ENCODE data around the gene PGS1. TPM values are rescaled to one million over a fixed set of nuclear protein-coding genes. Genes with fewer than 3 reads are reported as not detected.

Gene PGS1
- total and polyA plus RNA-seq, 10 of the 15 experiments (the other 5 are each of a cell fraction or from before 2014, with no cell fraction given) = 1.3 to 37.6 (median 27.4) TPM

DNA sequence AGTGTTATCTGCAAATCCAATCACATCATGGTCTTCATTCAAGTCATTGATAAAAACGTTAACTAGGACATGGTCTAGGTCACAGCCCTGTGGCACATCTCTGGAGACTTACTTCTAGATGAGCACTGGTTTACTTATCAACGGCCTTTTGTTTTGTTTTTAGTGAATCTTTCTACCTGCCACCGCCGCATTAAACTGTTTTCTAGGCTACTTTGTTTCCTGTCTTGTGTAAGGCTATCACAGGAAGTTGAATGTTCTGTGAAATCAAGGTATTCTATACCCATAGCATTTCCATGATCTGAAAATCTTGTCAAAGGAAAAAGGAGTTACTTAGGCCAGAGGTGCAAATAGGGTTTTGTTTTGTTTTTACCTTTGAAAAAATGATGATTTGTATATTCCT, 45.5 kb upstream of the PGS1 start:
- POLR2A ChIA-PET = no interaction called here
- H3K79me2 ChIP-seq (ENCODE audit: control insufficient read depth, insufficient read depth, low read length) = no peaks in the 10 kb centered on the region
- H3K4me3 ChIP-seq = no peak overlapping the region
- CTCF ChIA-PET = no interaction called here
- no peak overlapping the region for H3K4me2 ChIP-seq (ENCODE audit: control insufficient read depth, insufficient read depth)
- H3K27ac ChIP-seq (ENCODE audit: control insufficient read depth, insufficient read depth) = no peak overlapping the region
- FAIRE-seq (no peak), ATAC-seq (no peak), DNase-seq (ENCODE audit: low read depth, low spot score) (no peak)
- no peaks in the 10 kb centered on the region for H3K27me3 ChIP-seq (replicated peaks in 1 of 2; ENCODE audit: control insufficient read depth in 2 of 2, insufficient read depth in 2 of 2, low read length in 1 of 2)
- BruUV-seq (replicated peaks) = no TSS peak
- H4K20me1 ChIP-seq (ENCODE audit: control insufficient read depth, insufficient read depth) = no peaks in the 10 kb centered on the region
- H3K4me1 ChIP-seq (ENCODE audit: control insufficient read depth, insufficient read depth, low read length) = peaks cover 19% of the 10 kb centered on the region
- no peaks in the 10 kb centered on the region for H3K9me3 ChIP-seq (replicated peaks; ENCODE audit: control insufficient read depth, insufficient read depth, low read length)
- intact Hi-C loops (cut with micrococcal nuclease; ENCODE audit: unreplicated experiment) (no loop called here), in situ Hi-C loops (cut with MboI) (no loop called here)
- RAD21 ChIA-PET (ENCODE audit: unreplicated experiment) = no interaction called here
- SMC1A ChIA-PET (ENCODE audit: uncharacterized antibody, unreplicated experiment) = no interaction called here
- no peak overlapping the region for H3K9ac ChIP-seq (ENCODE audit: control insufficient read depth, insufficient read depth, low read length)
- TF ChIP-seq PAX5 (IDR thresholded peaks at IDR 0.05; ENCODE audit: borderline replicate concordance, low read depth, low read length) = no peak
- TF ChIP-seq PAX8 (IDR thresholded peaks at IDR 0.05) = no peak
- TF ChIP-seq, protein P1, sequence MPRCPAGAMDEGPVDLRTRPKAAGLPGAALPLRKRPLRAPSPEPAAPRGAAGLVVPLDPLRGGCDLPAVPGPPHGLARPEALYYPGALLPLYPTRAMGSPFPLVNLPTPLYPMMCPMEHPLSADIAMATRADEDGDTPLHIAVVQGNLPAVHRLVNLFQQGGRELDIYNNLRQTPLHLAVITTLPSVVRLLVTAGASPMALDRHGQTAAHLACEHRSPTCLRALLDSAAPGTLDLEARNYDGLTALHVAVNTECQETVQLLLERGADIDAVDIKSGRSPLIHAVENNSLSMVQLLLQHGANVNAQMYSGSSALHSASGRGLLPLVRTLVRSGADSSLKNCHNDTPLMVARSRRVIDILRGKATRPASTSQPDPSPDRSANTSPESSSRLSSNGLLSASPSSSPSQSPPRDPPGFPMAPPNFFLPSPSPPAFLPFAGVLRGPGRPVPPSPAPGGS (IDR thresholded peaks at IDR 0.05; ENCODE audit: borderline replicate concordance, insufficient read depth, low read depth, low read length, poor library complexity, severe bottlenecking) = no peak
- TF ChIP-seq, protein P2, sequence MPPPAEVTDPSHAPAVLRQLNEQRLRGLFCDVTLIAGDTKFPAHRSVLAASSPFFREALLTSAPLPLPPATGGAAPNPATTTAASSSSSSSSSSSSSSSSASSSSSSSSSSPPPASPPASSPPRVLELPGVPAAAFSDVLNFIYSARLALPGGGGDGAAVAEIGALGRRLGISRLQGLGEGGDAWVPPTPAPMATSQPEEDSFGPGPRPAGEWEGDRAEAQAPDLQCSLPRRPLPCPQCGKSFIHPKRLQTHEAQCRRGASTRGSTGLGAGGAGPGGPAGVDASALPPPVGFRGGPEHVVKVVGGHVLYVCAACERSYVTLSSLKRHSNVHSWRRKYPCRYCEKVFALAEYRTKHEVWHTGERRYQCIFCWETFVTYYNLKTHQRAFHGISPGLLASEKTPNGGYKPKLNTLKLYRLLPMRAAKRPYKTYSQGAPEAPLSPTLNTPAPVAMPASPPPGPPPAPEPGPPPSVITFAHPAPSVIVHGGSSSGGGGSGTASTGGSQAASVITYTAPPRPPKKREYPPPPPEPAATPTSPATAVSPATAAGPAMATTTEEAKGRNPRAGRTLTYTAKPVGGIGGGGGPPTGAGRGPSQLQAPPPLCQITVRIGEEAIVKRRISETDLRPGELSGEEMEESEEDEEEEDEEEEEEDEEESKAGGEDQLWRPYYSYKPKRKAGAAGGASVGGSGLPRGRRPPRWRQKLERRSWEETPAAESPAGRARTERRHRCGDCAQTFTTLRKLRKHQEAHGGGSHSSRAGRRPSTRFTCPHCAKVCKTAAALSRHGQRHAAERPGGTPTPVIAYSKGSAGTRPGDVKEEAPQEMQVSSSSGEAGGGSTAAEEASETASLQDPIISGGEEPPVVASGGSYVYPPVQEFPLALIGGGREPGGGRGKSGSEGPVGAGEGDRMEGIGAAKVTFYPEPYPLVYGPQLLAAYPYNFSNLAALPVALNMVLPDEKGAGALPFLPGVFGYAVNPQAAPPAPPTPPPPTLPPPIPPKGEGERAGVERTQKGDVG (CRISPR knock-in tag; IDR thresholded peaks at IDR 0.05) = no peak
- no peak for TF ChIP-seq TCF7 (IDR thresholded peaks at IDR 0.05; ENCODE audit: borderline replicate concordance)
- TF ChIP-seq, protein P3, sequence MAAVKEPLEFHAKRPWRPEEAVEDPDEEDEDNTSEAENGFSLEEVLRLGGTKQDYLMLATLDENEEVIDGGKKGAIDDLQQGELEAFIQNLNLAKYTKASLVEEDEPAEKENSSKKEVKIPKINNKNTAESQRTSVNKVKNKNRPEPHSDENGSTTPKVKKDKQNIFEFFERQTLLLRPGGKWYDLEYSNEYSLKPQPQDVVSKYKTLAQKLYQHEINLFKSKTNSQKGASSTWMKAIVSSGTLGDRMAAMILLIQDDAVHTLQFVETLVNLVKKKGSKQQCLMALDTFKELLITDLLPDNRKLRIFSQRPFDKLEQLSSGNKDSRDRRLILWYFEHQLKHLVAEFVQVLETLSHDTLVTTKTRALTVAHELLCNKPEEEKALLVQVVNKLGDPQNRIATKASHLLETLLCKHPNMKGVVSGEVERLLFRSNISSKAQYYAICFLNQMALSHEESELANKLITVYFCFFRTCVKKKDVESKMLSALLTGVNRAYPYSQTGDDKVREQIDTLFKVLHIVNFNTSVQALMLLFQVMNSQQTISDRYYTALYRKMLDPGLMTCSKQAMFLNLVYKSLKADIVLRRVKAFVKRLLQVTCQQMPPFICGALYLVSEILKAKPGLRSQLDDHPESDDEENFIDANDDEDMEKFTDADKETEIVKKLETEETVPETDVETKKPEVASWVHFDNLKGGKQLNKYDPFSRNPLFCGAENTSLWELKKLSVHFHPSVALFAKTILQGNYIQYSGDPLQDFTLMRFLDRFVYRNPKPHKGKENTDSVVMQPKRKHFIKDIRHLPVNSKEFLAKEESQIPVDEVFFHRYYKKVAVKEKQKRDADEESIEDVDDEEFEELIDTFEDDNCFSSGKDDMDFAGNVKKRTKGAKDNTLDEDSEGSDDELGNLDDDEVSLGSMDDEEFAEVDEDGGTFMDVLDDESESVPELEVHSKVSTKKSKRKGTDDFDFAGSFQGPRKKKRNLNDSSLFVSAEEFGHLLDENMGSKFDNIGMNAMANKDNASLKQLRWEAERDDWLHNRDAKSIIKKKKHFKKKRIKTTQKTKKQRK (IDR thresholded peaks at IDR 0.05; ENCODE audit: low read depth, low read length) = no peak
- TF ChIP-seq WRNIP1 (IDR thresholded peaks at IDR 0.05; ENCODE audit: borderline replicate concordance, low read depth, low read length) = no peak
- TF ChIP-seq PML (IDR thresholded peaks at IDR 0.05; ENCODE audit: low read length) = no peak
- TF ChIP-seq CREB1 (IDR thresholded peaks at IDR 0.05; ENCODE audit: low read depth) = no peak
- no peak for TF ChIP-seq CBX3 (IDR thresholded peaks at IDR 0.05; ENCODE audit: borderline replicate concordance, low read depth)
- TF ChIP-seq SREBF2 (IDR thresholded peaks at IDR 0.05; ENCODE audit: low read length) = no peak
- no peak for TF ChIP-seq NR2C1 (IDR thresholded peaks at IDR 0.05)
- no peak for TF ChIP-seq MYB (IDR thresholded peaks at IDR 0.05; ENCODE audit: borderline replicate concordance, low read depth, low read length)
- 6% methylated on average over 4 of the region's 4 CpGs for WGBS (ENCODE audit: insufficient coverage, insufficient replicate concordance, low lambda C conversion rate, missing lambda C conversion rate)
- no peaks in the 10 kb centered on the region for H3K36me3 ChIP-seq (ENCODE audit: control insufficient read depth in 2 of 2, insufficient read depth in 2 of 2, low read length in 1 of 2)
- no peak overlapping the region for H2AFZ ChIP-seq (ENCODE audit: control insufficient read depth, low read depth, low read length)
